ENCODE measurements around the gene KEAP1. TPM values are rescaled to one million over a fixed set of nuclear protein-coding genes. Genes with fewer than 3 reads are reported as not detected.

The KEAP1 gene
- total and polyA plus RNA-seq, 9 of the 15 experiments (the other 6 are each of a cell fraction or from before 2014, with no cell fraction given) = 2.1 to 95.6 (median 64.3) TPM

DNA sequence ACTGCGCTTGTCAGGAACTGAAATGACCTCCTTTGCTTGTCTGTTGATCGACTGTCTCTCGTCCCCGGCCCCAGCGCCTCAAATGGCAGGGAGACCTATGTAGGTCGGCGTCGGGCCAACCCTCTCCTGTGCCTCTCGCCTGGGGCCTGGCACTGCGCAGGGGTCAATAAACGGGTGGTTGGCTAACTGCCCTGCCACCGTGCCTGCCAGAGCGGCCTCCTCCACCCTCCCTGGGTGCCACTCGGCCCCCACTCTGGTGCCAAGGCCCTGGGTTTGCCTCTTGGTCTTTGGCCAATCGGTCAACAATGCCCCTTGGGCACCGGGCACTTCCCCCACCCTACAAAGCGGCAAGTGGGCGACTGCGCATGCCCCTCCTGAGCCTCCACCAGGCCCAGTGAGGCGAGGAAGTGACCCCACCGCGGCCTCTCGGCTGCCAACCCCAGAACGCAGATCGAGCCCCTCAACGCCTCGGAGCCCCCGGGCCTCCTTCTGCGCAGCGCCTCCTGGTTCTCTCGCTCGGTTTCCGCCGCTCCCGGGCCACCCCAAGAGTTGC, 1.1 kb downstream of the KEAP1 start (continued):
- TF ChIP-seq, protein P1, sequence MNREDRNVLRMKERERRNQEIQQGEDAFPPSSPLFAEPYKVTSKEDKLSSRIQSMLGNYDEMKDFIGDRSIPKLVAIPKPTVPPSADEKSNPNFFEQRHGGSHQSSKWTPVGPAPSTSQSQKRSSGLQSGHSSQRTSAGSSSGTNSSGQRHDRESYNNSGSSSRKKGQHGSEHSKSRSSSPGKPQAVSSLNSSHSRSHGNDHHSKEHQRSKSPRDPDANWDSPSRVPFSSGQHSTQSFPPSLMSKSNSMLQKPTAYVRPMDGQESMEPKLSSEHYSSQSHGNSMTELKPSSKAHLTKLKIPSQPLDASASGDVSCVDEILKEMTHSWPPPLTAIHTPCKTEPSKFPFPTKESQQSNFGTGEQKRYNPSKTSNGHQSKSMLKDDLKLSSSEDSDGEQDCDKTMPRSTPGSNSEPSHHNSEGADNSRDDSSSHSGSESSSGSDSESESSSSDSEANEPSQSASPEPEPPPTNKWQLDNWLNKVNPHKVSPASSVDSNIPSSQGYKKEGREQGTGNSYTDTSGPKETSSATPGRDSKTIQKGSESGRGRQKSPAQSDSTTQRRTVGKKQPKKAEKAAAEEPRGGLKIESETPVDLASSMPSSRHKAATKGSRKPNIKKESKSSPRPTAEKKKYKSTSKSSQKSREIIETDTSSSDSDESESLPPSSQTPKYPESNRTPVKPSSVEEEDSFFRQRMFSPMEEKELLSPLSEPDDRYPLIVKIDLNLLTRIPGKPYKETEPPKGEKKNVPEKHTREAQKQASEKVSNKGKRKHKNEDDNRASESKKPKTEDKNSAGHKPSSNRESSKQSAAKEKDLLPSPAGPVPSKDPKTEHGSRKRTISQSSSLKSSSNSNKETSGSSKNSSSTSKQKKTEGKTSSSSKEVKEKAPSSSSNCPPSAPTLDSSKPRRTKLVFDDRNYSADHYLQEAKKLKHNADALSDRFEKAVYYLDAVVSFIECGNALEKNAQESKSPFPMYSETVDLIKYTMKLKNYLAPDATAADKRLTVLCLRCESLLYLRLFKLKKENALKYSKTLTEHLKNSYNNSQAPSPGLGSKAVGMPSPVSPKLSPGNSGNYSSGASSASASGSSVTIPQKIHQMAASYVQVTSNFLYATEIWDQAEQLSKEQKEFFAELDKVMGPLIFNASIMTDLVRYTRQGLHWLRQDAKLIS (CRISPR knock-in tag; IDR thresholded peaks at IDR 0.05) = 0 out of 2 replicates have a peak, but pooled peaks have one; percentile 11
- TF ChIP-seq TEAD1 (CRISPR knock-in tag; IDR thresholded peaks at IDR 0.05) (peak in 1 of 2 experiments; percentile 1; a peak in 1 of 4 replicates), PRPF4 (IDR thresholded peaks at IDR 0.05; ENCODE audit: insufficient read depth, low read depth, low read length, poor library complexity, severe bottlenecking) (peak; percentile 2), ZC3H4 (CRISPR knock-in tag; IDR thresholded peaks at IDR 0.05; ENCODE audit: borderline replicate concordance) (0 out of 2 replicates have a peak, but pooled peaks have one; percentile 38), SP1 (CRISPR knock-in tag; IDR thresholded peaks at IDR 0.05) (peak; percentile 61), MCM7 (IDR thresholded peaks at IDR 0.05) (no peak), BRD9 (IDR thresholded peaks at IDR 0.05; ENCODE audit: low read depth, partially characterized antibody) (peak; percentile 60), ZFP1 (CRISPR knock-in tag; IDR thresholded peaks at IDR 0.05) (no peak), SRSF3 (IDR thresholded peaks at IDR 0.05; ENCODE audit: insufficient read depth, low read length) (peak; percentile 98; the same call in 1 of the 2 replicates), CAMTA2 (CRISPR knock-in tag; conservative IDR thresholded peaks at IDR 0.05) (no peak)
- TF ChIP-seq, protein P2, sequence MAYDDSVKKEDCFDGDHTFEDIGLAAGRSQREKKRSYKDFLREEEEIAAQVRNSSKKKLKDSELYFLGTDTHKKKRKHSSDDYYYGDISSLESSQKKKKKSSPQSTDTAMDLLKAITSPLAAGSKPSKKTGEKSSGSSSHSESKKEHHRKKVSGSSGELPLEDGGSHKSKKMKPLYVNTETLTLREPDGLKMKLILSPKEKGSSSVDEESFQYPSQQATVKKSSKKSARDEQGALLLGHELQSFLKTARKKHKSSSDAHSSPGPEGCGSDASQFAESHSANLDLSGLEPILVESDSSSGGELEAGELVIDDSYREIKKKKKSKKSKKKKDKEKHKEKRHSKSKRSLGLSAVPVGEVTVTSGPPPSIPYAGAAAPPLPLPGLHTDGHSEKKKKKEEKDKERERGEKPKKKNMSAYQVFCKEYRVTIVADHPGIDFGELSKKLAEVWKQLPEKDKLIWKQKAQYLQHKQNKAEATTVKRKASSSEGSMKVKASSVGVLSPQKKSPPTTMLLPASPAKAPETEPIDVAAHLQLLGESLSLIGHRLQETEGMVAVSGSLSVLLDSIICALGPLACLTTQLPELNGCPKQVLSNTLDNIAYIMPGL (CRISPR knock-in tag; IDR thresholded peaks at IDR 0.05) = 0 out of 2 replicates have a peak, but pooled peaks have one; percentile 64
- TF ChIP-seq, protein P3, sequence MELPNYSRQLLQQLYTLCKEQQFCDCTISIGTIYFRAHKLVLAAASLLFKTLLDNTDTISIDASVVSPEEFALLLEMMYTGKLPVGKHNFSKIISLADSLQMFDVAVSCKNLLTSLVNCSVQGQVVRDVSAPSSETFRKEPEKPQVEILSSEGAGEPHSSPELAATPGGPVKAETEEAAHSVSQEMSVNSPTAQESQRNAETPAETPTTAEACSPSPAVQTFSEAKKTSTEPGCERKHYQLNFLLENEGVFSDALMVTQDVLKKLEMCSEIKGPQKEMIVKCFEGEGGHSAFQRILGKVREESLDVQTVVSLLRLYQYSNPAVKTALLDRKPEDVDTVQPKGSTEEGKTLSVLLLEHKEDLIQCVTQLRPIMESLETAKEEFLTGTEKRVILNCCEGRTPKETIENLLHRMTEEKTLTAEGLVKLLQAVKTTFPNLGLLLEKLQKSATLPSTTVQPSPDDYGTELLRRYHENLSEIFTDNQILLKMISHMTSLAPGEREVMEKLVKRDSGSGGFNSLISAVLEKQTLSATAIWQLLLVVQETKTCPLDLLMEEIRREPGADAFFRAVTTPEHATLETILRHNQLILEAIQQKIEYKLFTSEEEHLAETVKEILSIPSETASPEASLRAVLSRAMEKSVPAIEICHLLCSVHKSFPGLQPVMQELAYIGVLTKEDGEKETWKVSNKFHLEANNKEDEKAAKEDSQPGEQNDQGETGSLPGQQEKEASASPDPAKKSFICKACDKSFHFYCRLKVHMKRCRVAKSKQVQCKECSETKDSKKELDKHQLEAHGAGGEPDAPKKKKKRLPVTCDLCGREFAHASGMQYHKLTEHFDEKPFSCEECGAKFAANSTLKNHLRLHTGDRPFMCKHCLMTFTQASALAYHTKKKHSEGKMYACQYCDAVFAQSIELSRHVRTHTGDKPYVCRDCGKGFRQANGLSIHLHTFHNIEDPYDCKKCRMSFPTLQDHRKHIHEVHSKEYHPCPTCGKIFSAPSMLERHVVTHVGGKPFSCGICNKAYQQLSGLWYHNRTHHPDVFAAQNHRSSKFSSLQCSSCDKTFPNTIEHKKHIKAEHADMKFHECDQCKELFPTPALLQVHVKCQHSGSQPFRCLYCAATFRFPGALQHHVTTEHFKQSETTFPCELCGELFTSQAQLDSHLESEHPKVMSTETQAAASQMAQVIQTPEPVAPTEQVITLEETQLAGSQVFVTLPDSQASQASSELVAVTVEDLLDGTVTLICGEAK (IDR thresholded peaks at IDR 0.05) = peak; percentile 59; the same call in 1 of the 2 replicates
- TF ChIP-seq, protein P3 (CRISPR knock-in tag; IDR thresholded peaks at IDR 0.05) = no peak

All from K562 (cell line).